Stimulated activated CD8-positive, alpha-beta memory T cell treated with anti-CD3 and anti-CD28 coated beads, Interleukin-2, amount 100 ng/mL, for 48 hours (primary cell): Measurements from ENCODE around the gene ZSCAN12.
"Not testable (repeated sequence)": the region's sequence is repeated elsewhere in the genome, so short reads cannot be mapped to it uniquely, and the experiment has no call there.

Experiments
- DNase-seq, 2 donors: peaks; one replicate each; pipeline ENCODE4 v3.0.0-alpha.2; 2020; ENCODE audit warnings: low read depth in 2 of 2

The ZSCAN12 gene

DNA sequence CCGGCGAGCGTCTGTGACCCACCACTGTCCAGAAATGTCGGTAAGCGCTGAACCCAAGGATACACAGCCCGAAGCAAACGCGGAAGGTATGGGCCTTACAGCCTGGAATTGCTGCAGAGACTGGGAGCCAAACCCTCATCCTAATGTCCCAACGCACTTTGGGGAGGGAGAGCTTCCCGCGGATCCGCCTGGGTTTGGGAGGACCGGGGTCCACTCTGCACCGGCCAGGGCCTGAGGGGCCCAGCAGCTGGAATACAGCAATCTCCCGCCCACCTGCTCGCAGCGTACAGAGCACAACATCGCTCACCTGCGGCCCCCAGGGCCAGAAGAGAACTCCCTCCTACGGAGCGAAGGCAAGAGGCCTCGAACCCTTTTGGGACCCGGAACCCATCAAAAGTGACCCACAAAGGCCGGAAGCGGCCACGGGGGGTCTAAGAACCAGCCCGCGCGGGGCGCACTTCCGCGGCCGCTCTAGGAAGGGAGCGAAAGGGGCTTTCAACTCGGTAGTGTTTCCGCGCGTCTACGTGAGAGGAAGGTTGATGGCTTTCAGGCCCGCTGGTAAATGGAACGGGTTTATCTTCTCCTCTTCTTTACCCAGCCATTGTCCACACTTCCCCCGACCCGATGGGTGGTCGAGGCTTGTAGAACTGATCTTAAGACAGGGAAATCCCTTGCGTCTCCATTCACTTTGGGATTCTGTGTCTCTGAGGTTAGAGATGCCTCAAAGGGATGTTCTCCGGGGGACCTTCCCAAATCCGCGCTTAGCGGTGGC is at the start of gene ZSCAN12:
ZSCAN12 (minus strand) TSS at position 398 of the 772 bp plus-strand sequence. CDS start 1,342 bp downstream, outside the sequence.
- DNase-seq: peak; percentile 80

DNA sequence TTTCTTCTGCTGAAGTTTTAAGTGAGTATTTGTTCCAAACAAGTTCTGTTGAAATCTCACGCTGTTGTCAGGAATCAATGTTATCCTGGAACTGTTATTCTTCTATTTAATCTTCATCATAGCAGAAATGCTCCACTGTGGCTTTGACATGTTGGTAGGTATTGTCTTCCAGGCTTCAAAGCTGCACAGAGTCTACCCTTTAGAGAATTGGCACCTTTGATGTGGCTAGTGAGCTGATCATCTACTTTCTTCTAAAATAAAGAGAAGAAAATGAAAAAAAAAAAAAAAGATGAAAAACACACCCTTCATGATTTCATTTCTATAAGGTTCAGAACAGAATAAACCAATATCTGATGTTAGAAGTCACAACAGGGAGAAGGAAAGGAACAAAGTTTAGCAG is 49.5 kb upstream of the ZSCAN12 start:
- DNase-seq: no peak

DNA sequence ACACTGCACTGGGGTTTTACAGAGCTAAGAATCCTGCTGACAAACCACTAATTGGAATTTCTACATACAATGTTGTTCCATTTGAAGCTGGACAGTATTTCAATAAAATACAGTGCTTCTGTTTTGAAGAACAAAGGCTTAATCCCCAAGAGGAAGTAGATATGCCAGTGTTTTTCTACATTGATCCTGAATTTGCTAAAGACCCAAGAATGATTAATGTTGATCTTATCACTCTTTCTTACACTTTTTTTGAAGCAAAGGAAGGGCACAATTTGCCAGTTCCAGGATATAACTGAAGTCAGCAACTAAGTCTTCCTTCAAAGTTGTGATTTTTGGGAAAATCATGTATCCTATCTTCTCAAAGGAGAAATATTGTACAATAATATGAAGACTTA is 48.0 kb upstream of the ZSCAN12 start:
- DNase-seq: not testable (repeated sequence)

DNA sequence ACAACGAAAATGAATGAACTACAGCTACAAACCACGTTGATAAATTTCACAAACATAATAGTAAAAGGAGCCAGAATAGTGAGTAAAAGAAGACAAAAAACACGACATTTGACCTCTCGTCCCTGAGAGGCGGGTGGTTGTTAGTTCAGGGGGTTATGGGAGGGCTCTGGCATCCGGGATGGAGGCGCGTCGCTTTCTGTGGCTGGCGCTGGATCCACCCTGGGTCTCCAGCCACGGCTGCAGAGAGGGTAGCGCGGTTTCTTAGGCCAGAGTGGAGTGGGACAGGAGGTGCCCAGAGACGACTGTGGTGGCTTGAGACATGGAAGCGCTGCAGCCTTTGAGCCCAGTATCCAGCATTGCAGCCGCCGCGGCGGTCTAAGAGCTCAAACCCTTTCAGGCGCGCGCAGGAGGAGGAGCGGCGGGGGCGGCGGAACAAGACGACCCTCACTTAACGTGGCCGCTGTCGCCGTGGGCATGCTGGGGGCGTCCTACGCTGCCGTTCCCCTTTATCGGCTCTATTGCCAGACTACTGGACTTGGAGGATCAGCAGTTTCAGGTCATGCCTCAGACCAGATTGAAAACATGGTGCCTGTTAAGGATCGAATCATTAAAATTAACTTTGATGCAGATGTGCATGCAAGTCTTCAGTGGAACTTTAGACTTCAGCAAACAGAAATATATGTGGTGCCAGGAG is 47.4 kb upstream of the ZSCAN12 start:
- no peak for DNase-seq

DNA sequence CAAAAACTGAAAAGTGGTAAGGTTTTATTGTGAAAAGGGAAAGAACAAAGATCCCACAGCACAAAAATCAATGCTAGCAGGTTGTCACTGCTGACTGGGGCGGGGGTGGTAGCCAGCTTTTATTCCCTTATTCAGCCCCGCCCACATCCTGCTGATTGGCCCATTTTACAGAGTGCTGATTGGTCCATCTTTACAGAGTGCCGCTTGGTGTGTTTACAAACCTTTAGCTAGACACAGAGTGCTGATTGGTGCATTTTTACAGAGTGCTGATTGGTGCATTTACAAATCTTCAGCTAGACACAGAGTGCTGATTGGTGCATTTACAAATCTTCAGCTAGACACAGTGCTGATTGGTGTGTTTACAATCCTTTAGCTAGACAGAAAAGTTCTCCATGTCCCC is 45.2 kb upstream of the ZSCAN12 start:
- not testable (repeated sequence) for DNase-seq

DNA sequence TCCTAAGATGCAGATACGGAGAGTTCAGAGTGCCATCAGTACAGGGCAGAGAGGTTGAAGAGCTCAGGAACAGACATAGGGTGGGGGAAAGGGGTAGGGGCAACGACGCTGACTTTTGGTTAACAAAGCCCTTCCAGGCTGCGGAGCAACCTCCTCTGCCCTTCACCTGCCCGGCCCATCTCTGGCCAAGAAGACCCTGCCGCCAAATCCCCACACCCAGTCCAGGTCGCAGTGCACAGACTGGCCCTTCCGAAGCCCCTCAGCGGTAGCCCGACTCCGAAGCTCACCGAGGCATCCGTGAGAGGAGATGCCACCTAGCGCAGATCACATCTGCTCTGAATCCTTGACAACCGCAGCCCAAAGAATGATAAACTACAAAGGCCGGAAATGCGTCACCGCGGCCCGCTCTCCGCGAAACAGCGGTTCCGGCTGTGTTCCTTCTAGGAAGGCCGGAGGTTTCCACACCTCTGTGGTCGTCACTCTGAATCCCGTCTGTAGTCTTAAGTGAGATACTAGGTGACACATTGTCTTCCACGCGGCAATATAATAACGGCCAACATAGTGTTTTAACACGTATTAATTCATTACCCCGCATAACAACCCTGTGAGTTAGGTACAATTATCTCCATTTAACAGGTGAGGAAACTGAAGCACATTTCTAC is 43.7 kb upstream of the ZSCAN12 start, which contains the start of gene ZSCAN23:
ZSCAN23 (minus strand) TSS at position 380 of the 662 bp plus-strand sequence. CDS start 7,225 bp downstream, outside the sequence.
- DNase-seq: peak; percentile 74 to 76

DNA sequence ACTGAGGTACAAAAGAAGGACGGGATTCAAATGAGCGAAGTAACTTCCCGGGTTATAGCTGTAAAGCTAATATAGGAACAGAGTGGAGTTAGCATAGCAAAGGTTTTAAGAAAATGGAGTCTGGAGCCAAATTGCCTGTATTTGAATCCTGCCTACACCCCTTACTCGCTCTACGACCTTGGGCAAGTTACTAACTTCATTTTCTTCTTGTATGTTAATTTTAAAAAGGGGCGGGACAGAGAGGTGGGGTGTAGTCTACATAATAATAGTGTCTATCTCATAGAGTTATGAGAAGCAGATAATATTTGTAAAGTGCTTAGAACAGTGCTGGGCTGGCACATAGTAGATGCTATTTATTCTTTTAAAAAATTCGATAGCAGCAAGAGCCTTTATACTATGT is 43.0 kb upstream of the ZSCAN12 start:
- DNase-seq: no peak

DNA sequence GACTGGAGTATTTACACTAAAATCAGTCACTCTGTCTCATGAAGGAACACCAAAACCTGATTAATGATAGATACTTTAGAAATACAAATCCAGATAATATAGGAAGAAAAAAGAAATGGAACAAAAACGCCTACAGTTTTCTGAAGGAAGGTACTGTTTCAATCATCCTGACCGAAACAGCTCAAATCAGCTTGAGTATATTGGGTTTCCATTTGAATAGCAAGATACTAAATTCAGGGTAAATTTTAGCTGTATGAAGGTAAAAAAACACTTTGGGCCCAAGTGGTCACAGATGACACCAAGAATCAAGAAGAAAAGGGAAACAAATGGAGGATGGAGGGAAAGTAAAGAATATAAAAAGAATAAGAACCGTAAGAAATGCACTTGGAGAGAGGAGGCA is 36.9 kb upstream of the ZSCAN12 start:
- DNase-seq: no peak

DNA sequence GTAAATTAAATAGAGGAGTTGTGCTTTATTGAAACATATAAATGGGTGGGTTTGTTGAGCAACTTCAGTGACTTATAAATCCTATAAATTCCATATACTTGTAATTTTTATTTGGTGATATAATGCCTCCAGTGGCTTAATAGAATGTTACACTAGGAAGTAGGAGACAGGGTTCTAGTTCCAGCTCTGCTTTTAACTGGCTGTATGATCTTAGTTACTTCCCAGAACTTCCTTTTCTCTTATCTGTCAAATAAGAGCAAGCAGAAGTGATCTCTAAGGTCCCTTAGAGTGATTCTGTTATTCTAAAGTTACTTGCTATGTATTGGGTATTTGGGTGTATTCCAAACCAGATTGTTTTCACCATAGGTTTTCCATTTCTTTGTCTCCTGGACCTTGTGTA is 33.6 kb upstream of the ZSCAN12 start:
- DNase-seq: no peak

DNA sequence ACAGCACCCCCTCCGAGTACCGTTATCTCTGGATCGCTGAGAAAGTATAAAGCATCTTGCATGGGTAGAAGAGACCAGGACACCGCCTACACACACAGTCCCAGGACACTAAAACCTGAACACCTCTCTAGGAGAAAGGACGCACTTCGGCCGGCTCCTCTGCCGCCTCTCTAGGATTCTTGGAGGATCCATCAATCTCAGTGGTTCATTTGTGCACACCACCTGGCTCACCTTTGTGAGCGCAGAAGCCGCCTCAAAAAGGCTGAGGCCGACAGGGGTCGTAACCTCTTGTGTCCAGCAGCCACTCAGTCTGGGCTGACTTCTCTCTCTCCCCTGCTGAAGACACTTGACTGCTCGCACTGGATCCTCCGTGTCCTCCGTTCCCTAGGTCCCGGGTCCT is 30.2 kb upstream of the ZSCAN12 start:
- no peak for DNase-seq

DNA sequence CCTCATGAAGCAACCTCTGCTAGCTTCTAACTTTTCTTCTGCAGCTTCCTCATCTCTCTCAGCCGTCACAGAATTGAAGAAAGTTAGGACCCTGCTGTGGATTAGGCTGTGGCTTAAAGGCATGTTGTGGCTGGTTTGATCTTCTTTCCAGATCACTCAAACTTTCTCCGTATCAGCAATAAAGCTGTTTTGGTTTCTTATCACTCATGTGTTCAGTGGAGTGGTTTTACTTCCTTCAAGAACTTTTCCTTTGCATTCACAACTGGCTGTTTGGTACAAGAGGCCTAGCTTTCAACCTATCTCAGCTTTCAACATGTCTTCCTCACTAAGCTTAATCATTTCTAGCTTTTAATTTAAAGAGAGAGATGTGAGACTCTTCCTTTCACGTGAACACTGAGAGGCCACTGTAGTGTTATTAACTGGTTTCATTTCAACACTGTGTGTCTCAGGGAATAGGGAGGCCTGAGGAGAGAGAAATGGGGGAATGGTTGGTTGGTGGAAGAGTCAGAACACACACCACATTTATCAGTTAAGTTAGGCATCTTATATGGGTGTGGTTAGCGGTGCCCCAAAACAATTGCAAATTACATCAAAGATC is 26.5 kb upstream of the ZSCAN12 start:
- DNase-seq: no peak

DNA sequence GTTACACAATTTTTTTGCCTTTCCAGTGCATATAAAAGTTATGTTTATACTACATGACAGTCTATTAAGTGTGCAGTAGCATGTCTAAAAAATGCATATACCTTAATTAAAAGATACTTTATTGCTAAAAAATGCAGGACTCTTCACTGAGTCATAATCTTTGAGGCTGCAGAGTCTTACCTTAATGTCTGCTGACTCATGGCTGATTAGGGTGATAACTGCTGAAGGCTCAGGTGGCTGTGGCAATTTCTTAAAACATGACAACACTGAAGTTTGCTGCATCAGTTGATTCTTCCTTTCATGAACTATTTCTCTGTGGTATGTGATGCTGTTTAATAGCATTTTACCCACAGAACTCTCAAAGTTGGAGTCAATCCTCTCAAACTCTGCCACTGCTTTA is 24.6 kb upstream of the ZSCAN12 start:
- DNase-seq: no peak

DNA sequence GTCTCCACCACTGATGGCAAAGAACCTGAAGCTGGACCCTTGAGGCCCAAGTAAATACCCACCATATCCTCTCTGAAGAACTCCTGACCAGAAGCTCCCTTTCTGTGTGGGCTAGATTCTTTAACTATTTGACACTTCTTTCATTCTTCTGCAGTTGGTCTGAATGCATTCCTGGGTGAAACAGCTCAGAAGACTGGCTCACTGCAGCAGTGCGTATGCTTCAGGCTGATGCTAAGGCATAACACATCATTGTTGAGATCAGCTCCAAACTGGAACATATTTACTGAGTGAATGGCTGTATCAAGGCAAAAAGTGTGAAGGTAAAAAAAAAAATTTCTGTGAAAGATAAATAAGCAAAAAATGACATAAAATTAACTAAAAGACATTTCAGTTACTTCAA is 24.0 kb upstream of the ZSCAN12 start:
- DNase-seq: no peak

DNA sequence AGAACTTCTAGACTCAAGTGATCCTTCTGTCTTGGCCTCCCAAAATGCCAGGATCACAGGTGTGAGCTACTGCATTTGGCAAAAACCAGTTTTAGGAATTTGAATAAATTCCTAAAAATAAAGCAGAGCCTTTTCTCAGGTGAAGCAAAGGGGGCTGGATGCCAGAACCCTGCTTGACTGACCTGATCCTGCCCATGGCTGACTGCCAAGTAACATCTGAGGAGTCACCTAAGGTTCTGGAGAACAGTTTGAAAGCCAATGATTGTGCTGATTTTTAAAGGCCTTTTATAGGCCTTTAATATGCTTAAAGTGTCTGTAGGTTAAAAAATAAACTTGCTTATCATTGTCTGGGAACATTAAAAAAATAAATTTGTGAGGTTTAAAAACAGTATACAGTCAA is 14.1 kb upstream of the ZSCAN12 start:
- DNase-seq: no peak

DNA sequence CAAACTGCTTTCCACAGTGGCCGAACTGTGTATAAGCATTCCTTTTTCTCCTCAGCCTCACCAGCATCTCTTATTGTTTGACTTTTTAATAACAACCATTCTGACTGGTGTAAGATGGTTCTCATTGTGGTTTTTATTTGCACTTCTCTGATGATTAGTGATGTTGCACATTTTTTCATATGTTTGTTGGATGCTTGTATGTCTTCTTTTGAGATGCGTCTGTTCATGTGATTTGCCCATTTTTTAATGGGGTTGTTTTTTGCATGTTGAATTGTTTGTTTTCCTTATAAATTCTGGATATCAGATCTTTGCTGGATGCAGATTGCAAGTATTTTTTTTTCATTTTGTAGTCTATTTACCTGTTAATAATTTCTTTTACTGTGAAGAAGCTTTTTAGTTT is 11.2 kb upstream of the ZSCAN12 start:
- no peak for DNase-seq

DNA sequence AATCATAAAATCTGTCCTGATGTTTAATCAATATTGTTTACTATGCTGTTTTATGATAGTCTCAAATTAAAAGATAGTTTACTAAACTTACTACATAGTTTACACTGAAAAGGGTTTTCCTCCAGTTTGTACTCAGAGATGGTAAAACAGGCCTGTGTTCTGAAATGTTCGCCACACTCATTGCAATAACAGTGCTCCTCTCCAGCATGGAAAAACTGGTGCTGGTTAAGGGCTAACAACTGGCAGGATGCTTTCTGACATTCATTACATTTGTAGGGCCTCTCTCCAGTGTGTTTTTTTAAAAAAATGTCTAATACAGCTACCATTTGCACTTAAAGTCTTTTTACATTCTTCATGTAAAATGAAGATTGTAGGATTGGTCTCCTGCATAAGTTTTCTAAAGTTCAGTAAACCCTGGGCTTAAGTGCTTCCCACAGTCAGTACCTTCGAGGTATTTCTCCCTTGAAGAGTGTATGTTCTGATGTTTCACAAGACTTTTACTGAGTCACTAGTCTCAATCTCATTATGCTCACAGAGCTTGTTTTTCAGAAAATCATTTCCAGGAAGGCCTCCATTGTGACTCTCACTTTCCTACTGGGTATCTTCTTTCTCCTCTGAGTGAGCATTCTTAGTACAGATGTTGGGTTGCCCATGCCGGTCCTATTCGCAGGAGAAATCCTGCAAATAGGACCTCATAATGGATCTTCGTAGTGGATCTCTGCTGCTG is 8.7 kb upstream of the ZSCAN12 start:
- DNase-seq: no peak

DNA sequence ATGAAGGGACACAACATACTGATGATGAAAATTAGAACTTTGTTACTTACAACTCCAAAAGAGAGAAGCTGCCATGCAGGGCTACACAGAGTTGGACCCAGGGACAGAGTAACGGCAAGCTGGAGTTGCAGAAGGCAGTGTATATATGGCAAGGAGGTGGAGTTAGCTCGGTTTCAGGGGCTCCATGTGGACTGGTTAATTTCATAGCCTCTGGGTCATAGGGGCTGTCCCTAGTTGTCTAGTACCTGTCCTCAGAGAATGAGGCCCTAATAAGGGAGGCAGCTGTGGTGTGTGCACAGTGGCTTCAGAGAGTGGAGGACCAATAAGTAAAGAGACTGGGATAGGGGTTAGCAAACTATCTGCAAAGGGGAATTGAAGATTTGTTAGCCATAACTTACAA is 7.9 kb upstream of the ZSCAN12 start:
- DNase-seq: no peak

DNA sequence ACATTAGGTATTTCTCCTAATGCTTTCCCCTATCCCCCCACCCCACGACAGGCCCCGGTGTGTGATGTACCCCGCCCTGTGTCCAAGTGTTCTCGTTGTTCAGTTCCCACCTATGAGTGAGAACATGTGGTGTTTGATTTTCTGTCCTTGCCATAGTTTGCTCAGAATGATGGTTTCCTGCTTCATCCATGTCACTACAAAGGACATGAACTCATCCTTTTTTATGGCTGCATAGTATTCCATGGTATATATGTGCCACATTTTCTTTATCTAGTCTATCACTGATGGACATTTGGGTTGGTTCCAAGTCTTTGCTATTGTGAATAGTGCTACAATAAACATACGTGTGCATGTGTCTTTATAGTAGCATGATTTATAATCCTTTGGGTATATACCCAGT is 4.4 kb upstream of the ZSCAN12 start:
- not testable (repeated sequence) for DNase-seq

DNA sequence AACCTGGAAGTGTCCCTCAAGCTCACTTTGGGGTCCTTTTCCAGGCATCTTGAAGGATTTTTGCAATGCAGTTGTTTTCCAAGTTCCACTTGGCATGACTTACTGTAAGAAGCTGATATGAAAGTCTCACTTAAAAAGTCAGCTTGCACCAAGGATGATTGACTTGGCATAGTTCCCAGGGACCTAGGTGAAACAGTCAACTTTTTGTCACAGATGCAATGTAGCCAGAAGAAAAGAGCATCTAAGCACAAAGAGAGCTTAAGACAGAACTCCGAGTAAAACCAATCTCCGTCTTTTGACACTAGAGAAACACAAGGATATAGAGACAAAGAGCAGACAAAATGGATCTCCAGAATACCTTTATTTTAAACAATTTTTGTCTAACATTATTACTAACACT is 2.6 kb upstream of the ZSCAN12 start:
- no peak for DNase-seq

DNA sequence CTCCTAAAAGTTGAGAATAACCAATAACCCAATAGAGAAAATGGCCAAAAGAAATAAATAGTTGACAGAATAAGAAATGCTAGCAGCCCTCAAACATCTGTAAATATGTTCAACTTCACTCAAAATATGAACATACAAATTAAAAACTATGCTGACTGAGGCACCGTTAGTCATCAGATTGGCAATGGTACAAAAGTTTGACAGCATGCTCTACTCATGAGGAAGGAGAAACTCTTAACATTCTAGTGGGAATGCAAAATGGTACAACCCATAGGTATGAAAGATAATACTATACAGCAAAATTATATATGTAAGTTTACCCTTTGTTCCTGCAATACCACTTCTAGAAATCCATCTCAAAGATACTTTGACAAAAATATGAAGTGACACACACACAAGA is 1.6 kb upstream of the ZSCAN12 start:
- DNase-seq: no peak

DNA sequence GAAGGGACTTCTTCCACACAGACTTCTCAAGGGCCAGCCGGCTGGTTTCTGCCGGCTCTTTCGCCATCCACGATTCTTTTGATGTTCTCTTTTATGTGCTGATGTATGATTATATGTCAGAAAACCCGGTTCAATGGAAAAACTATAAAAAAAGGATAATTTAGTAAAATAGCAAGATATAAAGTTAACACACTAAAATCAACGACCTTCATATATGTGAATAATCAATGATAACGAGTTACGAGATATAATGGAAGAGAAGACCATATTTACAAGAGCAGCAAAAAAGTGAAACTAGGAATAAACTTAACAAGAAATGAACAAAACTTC is 540 bp upstream of the ZSCAN12 start:
- no peak for DNase-seq

DNA sequence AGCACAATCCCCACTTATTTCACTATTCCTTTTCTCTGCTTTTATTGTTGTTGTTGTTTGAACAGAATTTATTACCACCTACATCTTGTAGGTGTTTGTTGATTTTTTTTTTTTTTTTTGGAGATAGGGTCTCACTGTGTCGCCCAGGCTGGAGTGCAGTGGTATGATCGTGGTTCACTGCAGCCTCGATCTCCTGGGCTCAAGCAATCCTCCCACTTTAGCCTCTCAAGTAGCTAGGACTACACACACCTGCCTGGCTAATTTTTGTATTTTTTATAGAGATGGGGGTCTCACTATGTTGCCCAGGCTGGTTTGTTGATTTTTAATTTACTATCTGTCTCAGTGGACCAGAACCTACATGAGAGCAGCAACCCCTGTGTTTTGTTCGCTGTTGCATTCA is 3.6 kb downstream of the ZSCAN12 start:
- no peak for DNase-seq
